ENCODE measurements around the gene TUBB.

DNA sequence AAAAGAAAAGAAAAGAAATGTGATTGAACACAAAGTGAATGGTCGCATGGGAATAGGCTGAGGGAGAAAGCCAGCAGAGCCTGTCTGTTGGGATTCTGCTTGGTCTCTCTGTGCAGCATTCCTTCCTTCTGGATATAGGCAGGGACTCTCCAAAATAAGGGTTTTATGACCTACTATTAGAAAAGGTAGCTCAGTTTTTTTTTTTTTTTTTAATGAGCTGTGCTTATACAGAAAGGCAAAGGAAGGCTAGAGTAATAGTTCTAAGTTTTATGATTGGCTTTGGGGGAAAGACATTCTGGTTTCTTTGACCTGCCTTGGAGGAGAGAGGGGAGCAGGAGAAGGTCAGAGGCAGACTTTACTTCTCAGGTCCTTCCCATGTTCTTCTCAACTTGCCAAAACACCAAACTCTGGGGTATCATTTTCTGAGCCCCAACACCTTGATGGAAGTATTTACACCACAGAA, 43.0 kb downstream of the TUBB start:
- TF ChIP-seq, protein P1, sequence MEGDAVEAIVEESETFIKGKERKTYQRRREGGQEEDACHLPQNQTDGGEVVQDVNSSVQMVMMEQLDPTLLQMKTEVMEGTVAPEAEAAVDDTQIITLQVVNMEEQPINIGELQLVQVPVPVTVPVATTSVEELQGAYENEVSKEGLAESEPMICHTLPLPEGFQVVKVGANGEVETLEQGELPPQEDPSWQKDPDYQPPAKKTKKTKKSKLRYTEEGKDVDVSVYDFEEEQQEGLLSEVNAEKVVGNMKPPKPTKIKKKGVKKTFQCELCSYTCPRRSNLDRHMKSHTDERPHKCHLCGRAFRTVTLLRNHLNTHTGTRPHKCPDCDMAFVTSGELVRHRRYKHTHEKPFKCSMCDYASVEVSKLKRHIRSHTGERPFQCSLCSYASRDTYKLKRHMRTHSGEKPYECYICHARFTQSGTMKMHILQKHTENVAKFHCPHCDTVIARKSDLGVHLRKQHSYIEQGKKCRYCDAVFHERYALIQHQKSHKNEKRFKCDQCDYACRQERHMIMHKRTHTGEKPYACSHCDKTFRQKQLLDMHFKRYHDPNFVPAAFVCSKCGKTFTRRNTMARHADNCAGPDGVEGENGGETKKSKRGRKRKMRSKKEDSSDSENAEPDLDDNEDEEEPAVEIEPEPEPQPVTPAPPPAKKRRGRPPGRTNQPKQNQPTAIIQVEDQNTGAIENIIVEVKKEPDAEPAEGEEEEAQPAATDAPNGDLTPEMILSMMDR (IDR thresholded peaks at IDR 0.05): no peak
- no peak for TF ChIP-seq POLR2A (IDR thresholded peaks at IDR 0.05)

All from body of pancreas (tissue), 4 donors.